ENCODE data around the gene GZMM.

The GZMM gene

DNA sequence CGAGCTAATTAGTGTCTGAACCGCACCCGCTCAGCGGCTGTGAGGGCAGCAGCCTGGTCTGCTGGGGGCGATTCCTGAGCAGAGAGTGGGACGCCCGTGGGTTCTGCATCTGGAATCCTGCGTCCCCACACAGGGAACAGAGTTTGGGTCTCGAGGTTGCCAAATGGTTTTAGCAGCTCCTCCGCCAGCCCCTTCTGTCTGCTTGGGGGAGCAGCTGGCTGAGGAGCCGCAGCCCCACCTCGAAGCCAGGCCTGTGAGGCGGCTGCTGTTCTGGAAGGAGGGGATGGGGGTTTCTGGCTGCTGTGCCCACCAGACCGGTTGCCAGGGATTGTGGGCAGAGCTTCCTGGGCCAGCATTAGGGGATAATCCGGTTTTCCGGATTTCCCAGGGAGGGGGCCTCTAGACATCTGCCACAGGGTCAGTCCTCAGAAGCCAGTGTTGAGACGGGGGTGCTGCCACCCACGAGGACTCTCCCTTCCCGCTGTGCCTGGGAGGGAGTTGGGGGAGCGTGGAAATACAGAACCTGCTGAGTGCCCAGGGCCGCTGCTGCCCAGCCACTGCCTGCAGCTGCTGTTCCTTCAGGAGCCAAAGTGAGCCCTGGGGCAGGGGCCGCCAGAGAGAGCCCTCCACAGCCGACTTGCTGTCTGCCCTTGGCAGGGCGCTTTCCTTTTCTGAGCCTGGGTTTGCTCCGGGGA, 10.3 kb upstream of the GZMM start:
- in situ Hi-C loops (cut with MboI; ENCODE audit: low sequenced_read_pairs) = no loop called here

DNA sequence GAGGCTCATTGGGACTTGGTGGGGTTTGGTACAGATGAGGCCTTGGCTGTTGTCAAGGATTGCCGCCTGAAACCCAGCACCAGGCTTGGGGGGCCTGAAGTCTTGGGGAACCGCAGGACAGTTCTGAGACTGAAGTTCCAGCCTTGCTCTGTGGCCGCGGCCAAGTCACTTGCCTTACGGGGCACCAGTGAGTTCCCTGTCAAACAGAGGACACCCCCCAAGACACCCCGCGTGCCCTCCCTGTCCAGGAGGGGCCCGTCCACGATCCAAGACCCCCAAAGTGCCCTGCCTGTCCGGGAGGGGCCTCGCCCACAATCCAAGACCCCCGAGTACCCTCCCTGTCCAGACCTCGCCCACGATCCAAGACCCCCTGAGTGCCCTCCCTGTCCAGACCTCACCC, 9.8 kb upstream of the GZMM start:
- in situ Hi-C loops (cut with MboI; ENCODE audit: low sequenced_read_pairs) = no loop called here

DNA sequence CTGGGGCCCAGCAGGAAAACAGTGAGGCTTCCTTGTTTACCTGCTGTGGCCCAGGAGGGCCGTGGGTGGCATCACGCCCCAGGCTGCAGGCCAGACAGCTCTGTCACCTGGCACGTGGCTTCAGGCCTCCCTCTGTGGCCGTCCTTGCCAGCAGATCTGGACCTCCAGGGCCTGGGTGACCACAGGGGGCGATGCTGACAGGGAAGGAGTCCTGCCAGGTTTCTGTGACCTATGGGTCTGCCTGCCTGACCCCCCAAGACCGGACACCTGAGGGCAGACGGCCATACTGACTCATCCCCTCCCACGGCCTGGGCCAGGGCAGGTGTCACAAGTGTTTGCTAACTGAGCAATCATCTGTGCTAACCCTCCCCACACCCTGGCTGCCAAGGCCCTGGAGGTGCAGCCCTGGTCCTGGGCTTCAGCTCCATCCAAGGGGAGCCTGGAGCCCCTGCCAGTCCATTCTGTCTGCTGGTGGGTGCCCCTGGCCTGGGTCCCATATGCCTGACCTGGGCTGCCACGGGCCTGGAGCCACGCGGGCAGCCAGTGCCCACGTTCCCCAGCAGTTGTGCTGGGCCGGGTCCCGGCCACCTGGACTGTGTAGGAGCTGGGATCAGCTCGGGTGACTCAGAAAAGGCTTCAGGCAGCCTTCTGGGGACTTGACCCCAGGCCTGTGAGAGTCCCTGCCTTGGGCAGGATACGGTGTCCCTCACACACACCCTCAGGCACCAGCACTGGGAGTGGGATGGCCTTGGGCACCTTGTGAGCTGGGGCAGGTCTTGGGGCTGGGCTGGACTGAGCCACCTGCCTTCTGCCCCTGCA, 8.6 kb upstream of the GZMM start:
- in situ Hi-C loops (cut with MboI; ENCODE audit: low sequenced_read_pairs) = no loop called here

GRCh38 chr19:536031-536880, 7.6 kb upstream of the GZMM start:
- in situ Hi-C loops (cut with MboI; ENCODE audit: low sequenced_read_pairs) = no loop called here

GRCh38 chr19:536881-537404, 6.9 kb upstream of the GZMM start:
- in situ Hi-C loops (cut with MboI; ENCODE audit: low sequenced_read_pairs) = no loop called here

GRCh38 chr19:538641-539428, 5.0 kb upstream of the GZMM start:
- in situ Hi-C loops (cut with MboI; ENCODE audit: low sequenced_read_pairs) = no loop called here

DNA sequence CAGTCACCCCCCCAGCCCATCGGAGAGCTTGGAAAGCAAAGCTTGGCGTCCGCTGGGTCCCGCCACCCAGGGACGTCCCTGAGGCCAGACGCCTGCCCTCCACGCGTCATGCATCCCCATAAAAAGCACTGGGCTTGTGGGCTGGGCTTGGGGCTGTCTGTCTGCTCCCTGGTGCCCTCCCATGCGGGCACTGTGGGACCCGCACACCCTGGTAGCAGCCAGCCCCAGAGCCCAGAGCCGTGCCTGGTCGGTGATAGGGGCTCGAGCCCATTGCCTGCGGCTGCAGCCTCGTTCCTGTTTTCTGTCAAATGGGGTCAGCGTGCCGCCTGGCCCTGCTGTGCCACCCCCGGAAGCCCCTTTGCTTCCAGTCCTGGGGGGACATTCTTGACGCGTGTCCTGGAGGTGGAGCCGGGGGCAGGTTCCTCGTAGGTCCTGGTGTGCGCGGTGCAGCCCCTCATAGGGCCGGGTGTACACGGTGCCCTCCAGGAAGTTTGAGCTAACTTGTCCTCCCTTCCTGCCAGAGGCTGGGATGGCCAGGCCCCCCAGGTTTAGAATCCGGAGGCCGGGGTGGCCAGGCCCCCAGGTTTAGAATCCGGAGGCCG, 4.3 kb upstream of the GZMM start:
- in situ Hi-C loops (cut with MboI; ENCODE audit: low sequenced_read_pairs) = no loop called here

DNA sequence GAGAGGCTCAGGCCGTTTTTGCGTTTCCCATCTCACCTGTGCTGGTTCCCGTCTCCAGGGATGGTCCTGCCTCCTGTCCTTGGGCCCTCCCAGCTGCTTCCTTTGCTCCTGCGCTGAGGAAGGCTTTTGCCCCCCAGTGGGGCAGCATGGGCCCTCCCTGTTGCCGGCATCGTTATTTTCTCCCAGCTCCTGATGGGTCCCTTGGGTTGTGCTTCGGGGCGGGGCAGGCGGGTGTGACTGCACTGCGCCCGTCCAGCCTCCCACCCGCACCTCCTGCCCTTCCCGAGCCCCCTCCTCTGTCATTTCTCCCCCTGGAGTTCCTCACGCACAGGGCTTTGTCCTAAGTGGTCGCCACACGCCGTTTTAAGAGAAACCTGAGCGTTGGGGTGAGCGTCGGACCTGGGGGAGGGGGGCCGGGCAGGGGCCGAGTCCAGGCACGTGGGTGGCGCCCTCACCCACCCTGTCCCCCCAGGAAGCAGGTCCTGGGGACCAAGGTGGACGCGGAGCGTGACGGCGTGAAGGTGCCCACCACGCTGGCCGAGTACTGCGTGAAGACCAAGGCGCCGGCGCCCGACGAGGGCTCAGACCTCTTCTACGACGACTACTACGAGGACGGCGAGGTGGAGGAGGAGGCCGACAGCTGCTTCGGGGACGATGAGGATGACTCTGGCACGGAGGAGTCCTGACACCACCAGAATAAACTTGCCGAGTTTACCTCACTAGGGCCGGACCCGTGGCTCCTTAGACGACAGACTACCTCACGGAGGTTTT, 2.8 kb upstream of the GZMM start:
- in situ Hi-C loops (cut with MboI; ENCODE audit: low sequenced_read_pairs) = no loop called here

DNA sequence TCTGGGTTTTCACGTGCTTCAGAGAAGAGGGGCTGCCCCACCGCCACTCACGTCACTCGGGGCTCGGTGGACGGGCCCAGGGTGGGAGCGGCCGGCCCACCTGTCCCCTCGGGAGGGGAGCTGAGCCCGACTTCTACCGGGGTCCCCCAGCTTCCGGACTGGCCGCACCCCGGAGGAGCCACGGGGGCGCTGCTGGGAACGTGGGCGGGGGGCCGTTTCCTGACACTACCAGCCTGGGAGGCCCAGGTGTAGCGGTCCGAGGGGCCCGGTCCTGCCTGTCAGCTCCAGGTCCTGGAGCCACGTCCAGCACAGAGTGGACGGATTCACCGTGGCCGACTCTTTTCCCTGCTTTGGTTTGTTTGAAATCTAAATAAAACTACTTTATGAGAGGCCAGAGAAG, 2.2 kb upstream of the GZMM start:
- in situ Hi-C loops (cut with MboI; ENCODE audit: low sequenced_read_pairs) = no loop called here

DNA sequence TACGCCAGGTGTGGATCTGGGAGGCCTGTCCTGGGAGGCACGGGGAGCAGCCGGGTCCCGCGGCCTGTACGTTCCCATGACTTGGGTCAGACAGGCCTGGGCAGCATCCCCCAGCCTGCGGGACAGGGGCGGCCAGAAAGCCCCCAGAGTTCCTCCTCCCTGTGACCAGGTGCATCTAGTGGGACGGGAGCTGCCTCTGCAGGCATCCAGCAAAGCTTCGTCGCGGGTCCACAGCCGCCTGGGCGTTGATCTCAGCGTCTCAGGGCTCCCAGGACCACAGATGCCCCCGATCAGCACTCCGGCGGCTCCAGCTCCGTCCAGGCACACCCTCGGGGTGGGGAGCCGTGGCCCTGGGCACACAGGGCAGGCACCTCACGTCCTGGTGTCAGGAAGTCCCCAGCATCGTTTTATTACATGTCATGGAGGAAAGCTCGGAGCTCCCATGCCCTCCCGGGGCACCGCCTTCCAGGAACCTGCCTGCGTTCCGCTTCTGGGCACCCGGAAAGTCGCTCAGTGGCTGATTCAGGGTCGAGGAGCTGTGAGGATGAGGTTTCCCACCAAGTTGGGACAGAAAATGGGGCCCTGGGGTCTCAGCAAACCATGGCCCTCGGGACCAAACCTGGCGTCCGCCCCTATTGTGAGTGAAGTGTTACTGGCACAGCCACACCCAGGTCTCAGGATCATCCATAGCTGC, 1.5 kb upstream of the GZMM start:
- in situ Hi-C loops (cut with MboI; ENCODE audit: low sequenced_read_pairs) = no loop called here

GRCh38 chr19:547117-547516, 3.3 kb downstream of the GZMM start:
- in situ Hi-C loops (cut with MboI; ENCODE audit: low sequenced_read_pairs) = no loop called here

- in situ Hi-C loops (cut with MboI; ENCODE audit: low sequenced_read_pairs) = no loop called here
Measured at GRCh38 chr19:547836-548720, 4.2 kb downstream of the GZMM start.

DNA sequence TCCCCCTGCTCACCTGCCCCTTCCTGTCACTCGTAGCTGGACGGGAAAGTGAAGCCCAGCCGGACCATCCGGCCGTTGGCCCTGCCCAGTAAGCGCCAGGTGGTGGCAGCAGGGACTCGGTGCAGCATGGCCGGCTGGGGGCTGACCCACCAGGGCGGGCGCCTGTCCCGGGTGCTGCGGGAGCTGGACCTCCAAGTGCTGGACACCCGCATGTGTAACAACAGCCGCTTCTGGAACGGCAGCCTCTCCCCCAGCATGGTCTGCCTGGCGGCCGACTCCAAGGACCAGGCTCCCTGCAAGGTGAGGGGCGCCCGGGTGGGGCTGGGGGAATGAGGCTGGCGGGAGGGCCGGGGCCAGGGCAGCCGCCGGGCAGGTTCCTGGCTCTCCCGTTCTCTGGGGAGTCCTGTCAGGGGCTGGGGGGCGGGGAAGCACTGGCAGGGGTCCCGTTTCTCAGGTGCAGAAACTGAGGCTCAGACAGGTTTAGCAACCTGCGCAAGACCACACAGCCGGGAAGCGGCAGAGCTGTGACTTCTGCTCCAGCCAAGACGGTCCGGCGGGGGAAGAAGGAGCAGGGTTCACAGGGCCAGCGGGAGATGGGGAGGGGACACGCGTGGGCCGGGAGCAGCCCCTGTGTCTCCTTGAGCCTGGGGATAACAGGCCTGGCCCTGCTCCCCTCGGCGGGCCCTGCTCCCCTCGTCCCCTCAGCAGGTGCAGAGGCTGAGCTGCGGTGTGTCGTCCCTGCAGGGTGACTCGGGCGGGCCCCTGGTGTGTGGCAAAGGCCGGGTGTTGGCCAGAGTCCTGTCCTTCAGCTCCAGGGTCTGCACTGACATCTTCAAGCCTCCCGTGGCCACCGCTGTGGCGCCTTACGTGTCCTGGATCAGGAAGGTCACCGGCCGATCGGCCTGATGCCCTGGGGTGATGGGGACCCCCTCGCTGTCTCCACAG, 5.3 kb downstream of the GZMM start:
- in situ Hi-C loops (cut with MboI; ENCODE audit: low sequenced_read_pairs) = no loop called here

DNA sequence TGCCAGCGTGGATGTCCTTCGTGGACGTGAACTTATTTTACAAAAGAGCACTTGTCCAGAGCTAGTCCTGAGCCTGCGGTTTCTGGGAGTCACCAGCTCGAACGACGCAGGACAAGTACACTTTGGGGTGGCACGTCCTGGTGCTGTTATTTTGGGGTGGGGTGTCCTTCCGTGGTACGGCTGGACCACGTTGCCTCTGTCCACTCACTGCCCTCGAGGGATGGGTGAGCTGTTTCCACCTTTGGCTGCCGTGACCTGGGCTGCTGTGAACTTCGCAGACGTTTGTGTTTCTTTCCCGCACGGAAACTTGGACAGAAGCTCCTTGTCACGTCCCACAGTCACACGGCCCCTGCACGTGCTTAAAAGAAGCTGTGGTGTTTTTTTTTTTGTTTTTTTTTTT, 11.0 kb downstream of the GZMM start:
- in situ Hi-C loops (cut with MboI; ENCODE audit: low sequenced_read_pairs) = no loop called here

DNA sequence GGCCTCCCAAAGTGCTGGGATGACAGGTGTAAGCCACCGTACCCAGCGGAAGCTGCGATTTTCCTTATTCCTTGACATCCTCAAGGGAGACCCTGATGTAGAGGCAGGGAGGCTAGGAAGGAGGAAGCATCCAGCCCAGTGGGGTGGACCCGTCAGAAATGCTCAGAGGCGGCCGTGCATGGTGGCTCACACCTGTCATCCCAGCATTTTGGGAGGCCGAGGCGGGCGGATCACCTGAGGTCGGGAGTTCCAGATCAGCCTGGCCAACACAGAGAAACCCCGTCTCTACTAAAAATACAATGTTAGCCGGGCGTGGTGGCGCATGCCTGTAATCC, 11.6 kb downstream of the GZMM start:
- in situ Hi-C loops (cut with MboI; ENCODE audit: low sequenced_read_pairs) = no loop called here

DNA sequence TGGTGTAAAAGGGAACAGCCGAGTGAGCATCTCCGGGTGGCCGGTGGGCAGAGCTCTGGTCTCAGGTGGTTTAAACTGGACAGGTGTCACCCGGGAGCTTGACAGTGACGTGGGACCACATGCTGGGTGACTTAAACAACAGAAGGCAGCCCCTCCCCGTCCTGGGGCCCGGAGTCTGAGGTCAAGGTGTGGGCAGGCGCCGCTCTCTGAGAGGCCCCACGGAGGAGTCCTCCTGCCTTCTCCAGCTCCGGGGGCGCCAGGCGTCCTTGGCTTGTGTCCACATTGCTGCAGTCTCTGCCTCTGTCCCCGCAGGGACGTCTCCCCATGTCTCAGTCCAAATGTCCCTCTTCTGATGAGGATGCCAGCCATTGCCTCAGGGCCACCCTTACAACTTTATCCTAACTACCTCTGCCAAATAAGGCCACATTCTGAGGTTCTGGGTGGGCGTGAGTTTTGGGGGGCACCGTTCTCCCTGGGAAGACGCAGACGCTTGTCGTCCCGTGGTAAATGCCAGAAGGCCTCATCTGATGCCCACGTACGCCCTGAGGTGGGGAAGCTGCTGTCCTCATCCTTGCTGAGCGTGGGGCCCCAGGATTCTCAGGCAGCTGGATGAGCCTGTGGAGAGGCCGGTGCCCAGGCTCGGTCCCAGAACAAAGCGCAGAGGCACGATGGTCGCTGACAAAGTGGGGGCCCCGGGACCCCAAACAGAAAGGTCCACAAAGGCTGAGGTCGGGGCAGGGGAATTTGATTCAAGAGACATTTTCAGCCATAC, 12.9 kb downstream of the GZMM start:
- in situ Hi-C loops (cut with MboI; ENCODE audit: low sequenced_read_pairs) = no loop called here

All from HL-60/S4 treated with phorbol 12-myristate 13-acetate at 8.2 ng/mL for 4 days and 3 days (cell line).